Mammary epithelial cell (primary cell): ENCODE results near the gene SPEG.

Experiments
- EZH2 ChIP-seq: IDR thresholded peaks from 2 replicates; pipeline ENCODE4 v1.6.1; 2012; ENCODE audit warnings: low read length, inconsistent platforms, borderline replicate concordance
- TF ChIP-seq, protein P1 (sequence below), 2 donors: IDR thresholded peaks in 1 of 2; conservative IDR thresholded peaks in 1 of 2; 2 replicates each; pipeline ENCODE4 v1.5.1; 2011 to 2012; ENCODE audit warnings: inconsistent platforms in 2 of 2, low read length in 2 of 2, mild to moderate bottlenecking in 2 of 2, control low read depth in 1 of 2, low read depth in 1 of 2; ENCODE audit not compliant: insufficient read depth in 1 of 2; ENCODE audit errors: extremely low read depth in 1 of 2

DNA sequence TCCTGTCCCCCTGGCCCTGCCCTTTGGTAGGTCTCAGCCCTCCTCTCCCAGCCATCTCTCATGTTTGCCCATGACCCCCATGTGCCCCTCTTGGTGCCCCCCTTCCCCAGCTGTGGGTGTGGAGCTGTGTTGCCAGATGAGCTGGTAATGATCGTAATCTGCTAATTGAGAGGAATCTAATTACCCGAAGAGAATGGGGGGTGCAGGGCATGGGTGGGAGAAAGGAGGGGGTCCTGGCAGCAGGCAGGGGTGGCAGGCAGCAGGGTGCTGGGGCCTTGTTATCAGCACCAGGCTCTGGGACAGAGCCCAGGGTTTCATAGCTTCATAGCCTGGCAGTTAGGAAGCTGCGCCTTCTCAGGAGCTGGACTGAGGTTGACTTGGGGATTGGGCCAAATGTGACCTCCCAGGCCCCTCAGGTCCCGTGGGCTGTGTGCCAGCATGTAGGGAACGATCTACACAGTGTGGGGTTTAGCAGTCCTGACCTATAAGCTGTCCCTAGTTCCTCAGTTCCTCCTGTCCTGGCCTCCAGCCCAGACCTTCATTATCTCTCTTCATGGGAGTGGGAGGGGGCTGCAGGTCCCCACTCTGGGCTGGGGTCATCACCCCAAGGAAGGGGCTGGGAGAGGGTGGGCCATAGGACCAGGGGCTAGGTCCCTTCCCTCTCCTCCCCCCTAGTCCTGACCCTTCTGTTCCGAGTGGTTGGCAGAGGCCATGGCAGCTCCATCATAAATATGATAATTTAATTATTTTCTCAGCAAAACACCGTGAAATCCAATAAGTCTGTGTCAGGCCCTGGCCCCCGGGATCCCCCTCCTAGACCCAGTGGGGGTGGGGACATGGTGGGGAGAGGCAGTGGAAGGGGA, 73.2 kb downstream of the SPEG start:
- TF ChIP-seq EZH2: no peak
- TF ChIP-seq, protein P1, sequence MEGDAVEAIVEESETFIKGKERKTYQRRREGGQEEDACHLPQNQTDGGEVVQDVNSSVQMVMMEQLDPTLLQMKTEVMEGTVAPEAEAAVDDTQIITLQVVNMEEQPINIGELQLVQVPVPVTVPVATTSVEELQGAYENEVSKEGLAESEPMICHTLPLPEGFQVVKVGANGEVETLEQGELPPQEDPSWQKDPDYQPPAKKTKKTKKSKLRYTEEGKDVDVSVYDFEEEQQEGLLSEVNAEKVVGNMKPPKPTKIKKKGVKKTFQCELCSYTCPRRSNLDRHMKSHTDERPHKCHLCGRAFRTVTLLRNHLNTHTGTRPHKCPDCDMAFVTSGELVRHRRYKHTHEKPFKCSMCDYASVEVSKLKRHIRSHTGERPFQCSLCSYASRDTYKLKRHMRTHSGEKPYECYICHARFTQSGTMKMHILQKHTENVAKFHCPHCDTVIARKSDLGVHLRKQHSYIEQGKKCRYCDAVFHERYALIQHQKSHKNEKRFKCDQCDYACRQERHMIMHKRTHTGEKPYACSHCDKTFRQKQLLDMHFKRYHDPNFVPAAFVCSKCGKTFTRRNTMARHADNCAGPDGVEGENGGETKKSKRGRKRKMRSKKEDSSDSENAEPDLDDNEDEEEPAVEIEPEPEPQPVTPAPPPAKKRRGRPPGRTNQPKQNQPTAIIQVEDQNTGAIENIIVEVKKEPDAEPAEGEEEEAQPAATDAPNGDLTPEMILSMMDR (conservative IDR thresholded peaks at IDR 0.05 in 1 of 2, IDR thresholded peaks at IDR 0.05 in 1 of 2; ENCODE audit: extremely low read depth in 1 of 2, insufficient read depth in 1 of 2, low read depth in 1 of 2, low read length in 2 of 2): no peak
